Epidermal melanocyte (primary cell): ENCODE results near the gene KCNIP4.

Source experiments
- DNase-seq: peaks from one replicate; pipeline ENCODE4 v3.0.0; 2011; ENCODE audit warnings: low spot score; ENCODE audit not compliant: insufficient read length

Gene KCNIP4

DNA sequence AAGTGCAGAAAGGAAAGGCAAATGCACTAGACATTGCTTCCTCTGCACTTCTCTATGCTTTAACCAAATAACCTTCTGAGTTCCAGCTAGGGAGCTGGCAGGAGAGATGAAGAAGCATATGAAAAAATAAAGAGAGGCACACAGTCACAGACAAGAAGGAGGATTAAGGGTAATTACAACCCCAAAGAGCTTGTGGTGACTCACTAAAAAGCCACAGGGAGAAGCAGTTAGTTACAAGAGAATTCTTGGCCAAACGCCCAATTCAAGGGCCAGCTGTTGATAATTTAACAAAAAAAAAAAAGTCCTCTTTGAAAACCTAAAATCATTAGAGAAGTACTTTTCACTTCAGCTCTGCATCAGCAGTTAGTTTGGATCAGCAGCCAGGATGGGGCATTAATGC is 478.0 kb downstream of the KCNIP4 start:
- no peak for DNase-seq

GRCh38 chr4:21469438-21470300 is 478.9 kb downstream of the KCNIP4 start:
- DNase-seq: no peak

DNA sequence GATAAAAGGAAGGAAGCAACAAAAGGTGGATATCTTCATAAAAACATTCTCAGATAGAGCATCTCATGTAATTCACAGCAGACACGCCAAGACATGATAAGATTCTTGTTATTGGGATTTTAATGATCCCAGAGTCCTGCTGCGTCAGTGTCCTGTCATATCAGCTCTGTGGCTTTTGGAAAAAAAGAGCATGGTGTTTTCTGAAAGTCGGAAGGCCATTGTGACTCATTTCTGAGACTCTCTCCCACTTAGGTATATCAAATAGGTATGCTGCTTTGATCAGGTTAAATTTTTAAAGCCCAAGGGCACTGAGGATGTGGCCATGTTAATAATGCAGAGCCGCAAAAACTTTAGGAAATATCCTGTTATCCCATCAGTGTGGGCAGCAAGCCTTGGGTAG is 481.0 kb downstream of the KCNIP4 start:
- DNase-seq: no peak

GRCh38 chr4:21457086-21457840 is 491.3 kb downstream of the KCNIP4 start:
- no peak for DNase-seq

GRCh38 chr4:21454831-21455230 is 493.7 kb downstream of the KCNIP4 start:
- DNase-seq: no peak

GRCh38 chr4:21454201-21454600 is 494.4 kb downstream of the KCNIP4 start:
- DNase-seq: no peak

- no peak for DNase-seq
These were observed 495.6 kb downstream of the KCNIP4 start for GRCh38 chr4:21452931-21453330.

DNA sequence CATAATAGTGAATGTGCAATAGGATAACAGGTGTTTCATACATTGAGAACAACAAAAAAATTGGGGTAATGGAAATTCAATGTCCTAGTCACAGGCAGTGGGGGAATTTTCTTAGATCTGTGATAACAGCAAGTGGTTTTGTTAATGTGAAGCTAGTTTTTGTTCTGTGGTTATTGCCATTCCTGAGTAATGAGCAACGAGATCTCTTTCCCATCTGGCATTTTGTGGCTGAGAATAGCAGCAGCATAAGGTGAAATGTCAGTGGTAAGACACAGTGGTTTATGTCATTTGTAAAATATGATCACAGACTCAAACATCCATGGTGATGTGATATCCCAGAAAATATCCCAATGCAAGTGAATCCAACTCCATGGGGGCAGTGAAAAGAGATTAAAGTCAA is 497.5 kb downstream of the KCNIP4 start:
- no peak for DNase-seq

- no peak for DNase-seq
These were observed 498.2 kb downstream of the KCNIP4 start for GRCh38 chr4:21450331-21450730.

GRCh38 chr4:21447301-21448054 is 501.1 kb downstream of the KCNIP4 start:
- DNase-seq: no peak

DNA sequence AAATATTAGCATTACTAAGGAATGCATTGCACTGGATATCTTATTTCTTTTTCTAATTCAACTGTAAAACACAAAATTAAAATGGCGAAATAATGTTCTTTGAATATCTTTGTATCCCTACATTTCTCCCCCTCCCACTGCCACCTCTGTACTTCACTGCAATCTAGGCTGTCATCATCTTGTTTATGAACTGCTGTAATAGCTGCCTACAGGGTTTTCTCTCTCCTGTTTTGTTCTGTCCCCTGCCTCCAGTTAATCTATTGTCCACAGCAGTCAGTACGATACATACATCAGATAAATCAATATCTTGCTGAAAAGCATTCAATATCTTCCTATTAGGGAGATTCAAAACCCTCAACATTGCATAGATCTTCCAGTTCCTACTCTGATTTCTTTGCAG is 528.4 kb downstream of the KCNIP4 start:
- DNase-seq: no peak

DNA sequence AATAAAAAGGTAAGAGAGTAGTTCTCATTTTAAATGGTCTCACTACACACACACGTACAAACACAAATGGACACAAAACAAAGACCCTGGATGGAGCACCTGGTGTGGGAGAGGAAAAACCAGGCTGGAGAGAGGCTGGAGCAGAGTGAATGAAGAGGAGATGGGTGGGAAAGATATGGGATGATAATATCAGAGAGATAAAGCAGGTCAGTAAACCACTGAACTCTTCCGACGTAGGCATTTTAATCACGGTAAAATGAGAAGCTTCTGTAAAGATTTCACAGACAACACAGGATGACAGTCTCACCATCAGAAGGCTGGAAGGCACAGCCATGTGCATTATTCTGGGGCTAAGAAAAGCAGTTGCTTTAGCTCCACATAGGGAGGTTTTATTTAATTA is 532.8 kb downstream of the KCNIP4 start:
- DNase-seq: no peak

GRCh38 chr4:21413807-21414370 is 534.7 kb downstream of the KCNIP4 start:
- DNase-seq: no peak

GRCh38 chr4:21411086-21411485 is 537.5 kb downstream of the KCNIP4 start:
- no peak for DNase-seq

- DNase-seq: no peak
These were observed 538.2 kb downstream of the KCNIP4 start for GRCh38 chr4:21410372-21410771.

GRCh38 chr4:21387683-21388082 is 560.9 kb downstream of the KCNIP4 start:
- no peak for DNase-seq

- DNase-seq: no peak
These were observed 562.3 kb downstream of the KCNIP4 start for GRCh38 chr4:21386166-21386780.

DNA sequence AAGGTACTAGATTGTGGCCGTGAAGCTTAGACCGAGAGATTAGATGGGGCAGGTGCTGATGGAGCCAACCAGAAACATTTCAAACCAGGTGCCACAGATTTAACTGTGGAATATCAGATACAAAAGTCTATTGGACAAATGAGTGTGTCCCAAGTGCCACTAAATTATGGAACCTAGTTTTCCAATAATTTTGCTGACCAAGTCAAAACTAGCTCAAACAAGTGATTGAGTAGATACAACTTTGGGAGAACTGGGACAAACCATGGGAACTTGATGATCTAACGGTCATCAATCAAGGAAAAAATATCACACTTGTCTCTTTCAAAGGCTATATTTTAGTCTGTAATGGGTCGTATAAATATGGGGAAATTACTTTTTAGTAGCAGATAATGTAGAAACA is 562.9 kb downstream of the KCNIP4 start:
- no peak for DNase-seq

DNA sequence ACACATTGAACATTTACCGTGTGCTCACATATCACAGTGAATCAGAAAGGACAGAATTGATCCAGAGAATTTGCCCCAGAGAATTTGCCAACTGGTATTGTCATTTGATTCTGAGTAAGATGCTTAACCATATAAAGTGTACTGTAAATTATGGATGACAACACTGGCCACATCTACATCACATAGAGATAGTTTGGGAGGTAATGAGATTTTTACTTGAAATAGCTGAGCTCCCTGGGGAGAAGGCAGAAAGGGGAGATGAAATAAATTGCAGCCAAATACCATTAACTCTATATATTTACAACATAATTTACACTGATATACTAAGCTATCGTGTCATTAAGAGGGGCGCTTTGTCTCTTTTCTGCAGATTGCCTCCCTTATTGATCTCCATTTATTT is 564.0 kb downstream of the KCNIP4 start:
- DNase-seq: no peak

GRCh38 chr4:21380861-21381260 is 567.7 kb downstream of the KCNIP4 start:
- DNase-seq: no peak

DNA sequence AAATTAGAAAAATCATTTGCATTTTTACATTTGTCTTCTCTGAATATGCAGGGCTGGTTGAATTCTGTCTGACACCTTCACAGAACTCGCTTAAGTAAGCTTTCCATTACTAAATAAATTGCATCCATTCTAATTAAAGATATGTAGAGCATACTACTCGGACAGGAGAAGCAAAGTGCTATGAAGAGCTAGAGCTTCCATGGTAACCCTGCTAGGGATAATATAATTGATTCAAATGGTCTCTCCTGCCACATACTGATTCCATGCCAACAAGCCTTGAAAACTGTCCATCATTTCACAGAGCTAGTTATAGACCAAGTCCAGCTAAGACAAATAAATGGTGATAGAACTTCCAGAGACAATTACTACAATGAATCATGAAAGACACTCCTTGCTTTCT is 571.5 kb downstream of the KCNIP4 start:
- no peak for DNase-seq
